Parathyroid adenoma (tissue), 2 donors: ENCODE results near the gene AATF.
"Not testable (repeated sequence)": the region's sequence is repeated elsewhere in the genome, so short reads cannot be mapped to it uniquely, and the experiment has no call there.

ENCODE experiments used
- H2AFZ ChIP-seq: fragments of 300-600 bp; sonication (generic); one replicate; pipeline ENCODE4 v1.7.0; 2017; ENCODE audit warnings: antibody characterized with exemption, mild to moderate bottlenecking
- H3K27ac ChIP-seq: fragments of 300-600 bp; sonication (generic); one replicate; pipeline ENCODE4 v1.7.0; 2017
- H3K27me3 ChIP-seq: fragments of 300-600 bp; sonication (generic); one replicate; pipeline ENCODE4 v1.7.0; 2017; ENCODE audit warnings: low read length; ENCODE audit not compliant: control insufficient read depth, insufficient read depth
- H3K36me3 ChIP-seq: fragments of 300-600 bp; sonication (generic); one replicate; pipeline ENCODE4 v1.7.0; 2017; ENCODE audit warnings: low read length; ENCODE audit not compliant: control insufficient read depth, insufficient read depth
- H3K4me1 ChIP-seq: fragments of 300-600 bp; sonication (generic); one replicate; pipeline ENCODE4 v1.7.0; 2017; ENCODE audit warnings: control low read depth
- H3K4me2 ChIP-seq: fragments of 300-600 bp; sonication (generic); one replicate; pipeline ENCODE4 v1.7.0; 2017; ENCODE audit warnings: low read length
- H3K4me3 ChIP-seq: fragments of 300-600 bp; sonication (generic); one replicate; pipeline ENCODE4 v1.7.0; 2017; ENCODE audit warnings: low read depth, low read length
- H3K79me2 ChIP-seq: fragments of 300-600 bp; sonication (generic); one replicate; pipeline ENCODE4 v1.7.0; 2017; ENCODE audit warnings: control low read depth
- H3K9ac ChIP-seq: fragments of 300-600 bp; sonication (generic); one replicate; pipeline ENCODE4 v1.7.0; 2017; ENCODE audit warnings: mild to moderate bottlenecking
- H3K9me3 ChIP-seq: fragments of 300-600 bp; sonication (generic); one replicate; pipeline ENCODE4 v1.7.0; 2017; ENCODE audit warnings: low read length; ENCODE audit not compliant: control insufficient read depth
- CTCF ChIP-seq: fragments of 300-600 bp; sonication (generic); IDR thresholded peaks from one replicate; pipeline ENCODE4 v1.7.0; 2017; ENCODE audit warnings: antibody characterized with exemption, mild to moderate bottlenecking
- donor health status: primary hyperparathyroidism.

Gene AATF

GRCh38 chr17:37069087-37069486 is 120.3 kb downstream of the AATF start:
- no peak overlapping the region for H3K4me2 ChIP-seq
- no peak for TF ChIP-seq CTCF
- H3K27me3 ChIP-seq, result no peaks in the 10 kb centered on the region
- H3K9me3 ChIP-seq, result no peaks in the 10 kb centered on the region
- H2AFZ ChIP-seq, result no peak overlapping the region
- H3K4me1 ChIP-seq, result peaks cover 6% of the 10 kb centered on the region
- no peak overlapping the region for H3K4me3 ChIP-seq
- no peaks in the 10 kb centered on the region for H3K36me3 ChIP-seq
- no peak overlapping the region for H3K27ac ChIP-seq
- H3K9ac ChIP-seq, result no peak overlapping the region
- H3K79me2 ChIP-seq, result no peaks in the 10 kb centered on the region

GRCh38 chr17:37073464-37073863 is 124.7 kb downstream of the AATF start:
- H3K79me2 ChIP-seq, H3K4me1 ChIP-seq, H3K4me3 ChIP-seq, H3K27me3 ChIP-seq, H2AFZ ChIP-seq, H3K9ac ChIP-seq, H3K27ac ChIP-seq, H3K36me3 ChIP-seq, H3K9me3 ChIP-seq, H3K4me2 ChIP-seq: not testable (repeated sequence)

- Histone ChIP-seq H3K27ac (no peak overlapping the region), H3K4me3 (no peak overlapping the region), H2AFZ (no peak overlapping the region), H3K9ac (no peak overlapping the region), H3K9me3 (no peaks in the 10 kb centered on the region), H3K36me3 (no peaks in the 10 kb centered on the region), H3K4me2 (no peak overlapping the region), H3K27me3 (no peaks in the 10 kb centered on the region), H3K4me1 (no peaks in the 10 kb centered on the region), H3K79me2 (no peaks in the 10 kb centered on the region)
- TF ChIP-seq CTCF, result no peak
Measured at GRCh38 chr17:37079065-37079708, 130.4 kb downstream of the AATF start.

- no peaks in the 10 kb centered on the region for H3K9me3 ChIP-seq
- TF ChIP-seq CTCF, result no peak
- H3K27me3 ChIP-seq, result no peaks in the 10 kb centered on the region
Measured at GRCh38 chr17:37079735-37080134, 131.0 kb downstream of the AATF start.

GRCh38 chr17:37081287-37081686 is 132.5 kb downstream of the AATF start:
- Histone ChIP-seq H3K9me3 (no peaks in the 10 kb centered on the region), H3K4me1 (no peaks in the 10 kb centered on the region), H3K4me2 (no peak overlapping the region), H3K9ac (no peak overlapping the region), H3K4me3 (no peak overlapping the region), H3K36me3 (no peaks in the 10 kb centered on the region), H3K79me2 (no peaks in the 10 kb centered on the region), H2AFZ (no peak overlapping the region), H3K27ac (no peak overlapping the region), H3K27me3 (no peaks in the 10 kb centered on the region)
- no peak for TF ChIP-seq CTCF

More at GRCh38 chr17:37079735-37080134, 131.0 kb downstream of the AATF start:
- Histone ChIP-seq H3K4me3 (no peak overlapping the region), H3K27ac (no peak overlapping the region), H3K36me3 (no peaks in the 10 kb centered on the region), H3K79me2 (no peaks in the 10 kb centered on the region), H2AFZ (no peak overlapping the region), H3K4me1 (no peaks in the 10 kb centered on the region), H3K9ac (no peak overlapping the region), H3K4me2 (no peak overlapping the region)
